ENCODE measurements around the gene ESPNL.

ESPNL gene

GRCh38 chr2:238168196-238169047 is 68.3 kb downstream of the ESPNL start:
- H2BK15ac ChIP-seq (ENCODE audit: low read depth, poor library complexity, severe bottlenecking): peak overlapping the region; percentile 12
- peaks cover 14% of the 10 kb centered on the region for H3K79me1 ChIP-seq (replicated peaks; ENCODE audit: low read length, poor library complexity, severe bottlenecking)
- H3K4me2 ChIP-seq (ENCODE audit: low read length, poor library complexity, severe bottlenecking): no peak overlapping the region
- peak overlapping the region; percentile 62 for H2AK5ac ChIP-seq (ENCODE audit: low read length, severe bottlenecking)
- H2AFZ ChIP-seq (ENCODE audit: low read depth, low read length): no peak overlapping the region
- H3K4me1 ChIP-seq (ENCODE audit: control insufficient read depth, insufficient read depth, low read depth, low read length): peaks cover 52% of the 10 kb centered on the region
- peak overlapping the region; percentile 74 for H3K27ac ChIP-seq (ENCODE audit: low read length, poor library complexity, severe bottlenecking)
- peak overlapping the region in 1 of 2 experiments; percentile 52 for H3K4me3 ChIP-seq (ENCODE audit: insufficient read depth in 1 of 2, low read depth in 1 of 2, low read length in 2 of 2)
- H3K18ac ChIP-seq (ENCODE audit: low read depth in 1 of 2, low read length in 2 of 2): peak overlapping the region; percentile 58 to 71
- H2BK5ac ChIP-seq (ENCODE audit: low read depth, low read length, poor library complexity, severe bottlenecking): no peak overlapping the region
- WGBS: 96% methylated on average over 11 of the region's 13 CpGs
- H4K91ac ChIP-seq (ENCODE audit: low read length): peak overlapping the region; percentile 63
- peak overlapping the region; percentile 79 for H4K8ac ChIP-seq (ENCODE audit: low read length)
- DNase-seq: no peak
- no peak overlapping the region for H3K23ac ChIP-seq (ENCODE audit: low read length in 2 of 2)
- no peak overlapping the region for H3K14ac ChIP-seq (ENCODE audit: low read length in 2 of 2)
- H3K36me3 ChIP-seq (ENCODE audit: control insufficient read depth in 1 of 2, insufficient read depth in 2 of 2, low read depth in 1 of 2, low read length in 2 of 2): peaks cover 46 to 56% of the 10 kb centered on the region in 2 experiments
- no peaks in the 10 kb centered on the region for H3K27me3 ChIP-seq (ENCODE audit: control insufficient read depth in 1 of 2, insufficient read depth in 1 of 2, low read length in 2 of 2)
- H3K4ac ChIP-seq (ENCODE audit: low read depth in 1 of 2, low read length in 2 of 2): no peak overlapping the region
- H3K9ac ChIP-seq (ENCODE audit: low read length): peak overlapping the region; percentile 89
- peak overlapping the region; percentile 67 to 73 for H2BK12ac ChIP-seq (ENCODE audit: low read length in 2 of 2)
- no peaks in the 10 kb centered on the region for H3K9me3 ChIP-seq (ENCODE audit: control insufficient read depth, low read length)
- H2BK120ac ChIP-seq (ENCODE audit: low read depth, low read length): no peak overlapping the region

GRCh38 chr2:238169048-238169707 is 69.0 kb downstream of the ESPNL start:
- no peak overlapping the region for H3K4me2 ChIP-seq (ENCODE audit: low read length, poor library complexity, severe bottlenecking)
- H3K79me1 ChIP-seq (replicated peaks; ENCODE audit: low read length, poor library complexity, severe bottlenecking): peaks cover 15% of the 10 kb centered on the region
- H2BK12ac ChIP-seq (ENCODE audit: low read length in 2 of 2): peak overlapping the region; percentile 6 to 49
- no peak overlapping the region for H3K14ac ChIP-seq (ENCODE audit: low read length in 2 of 2)
- H4K91ac ChIP-seq (ENCODE audit: low read length): peak overlapping the region; percentile 1
- peak overlapping the region; percentile 89 for H3K9ac ChIP-seq (ENCODE audit: low read length)
- H2BK120ac ChIP-seq (ENCODE audit: low read depth, low read length): no peak overlapping the region
- DNase-seq: peak; percentile 93
- WGBS: 39% methylated on average over 4 of the region's 6 CpGs
- H4K8ac ChIP-seq (ENCODE audit: low read length): peak overlapping the region; percentile 2
- peak overlapping the region in 1 of 2 experiments; percentile 66 for H3K4me3 ChIP-seq (ENCODE audit: insufficient read depth in 1 of 2, low read depth in 1 of 2, low read length in 2 of 2)
- H3K27me3 ChIP-seq (ENCODE audit: control insufficient read depth in 1 of 2, insufficient read depth in 1 of 2, low read length in 2 of 2): no peaks in the 10 kb centered on the region
- H3K23ac ChIP-seq (ENCODE audit: low read length in 2 of 2): no peak overlapping the region
- peak overlapping the region; percentile 59 for H2AK5ac ChIP-seq (ENCODE audit: low read length, severe bottlenecking)
- peak overlapping the region in 1 of 2 experiments; percentile 40 for H3K4ac ChIP-seq (ENCODE audit: low read depth in 1 of 2, low read length in 2 of 2)
- H3K4me1 ChIP-seq (ENCODE audit: control insufficient read depth, insufficient read depth, low read depth, low read length): peaks cover 45% of the 10 kb centered on the region
- no peak overlapping the region for H2BK5ac ChIP-seq (ENCODE audit: low read depth, low read length, poor library complexity, severe bottlenecking)
- H3K36me3 ChIP-seq (ENCODE audit: control insufficient read depth in 1 of 2, insufficient read depth in 2 of 2, low read depth in 1 of 2, low read length in 2 of 2): peaks cover 53 to 62% of the 10 kb centered on the region in 2 experiments
- peak overlapping the region; percentile 71 to 82 for H3K18ac ChIP-seq (ENCODE audit: low read depth in 1 of 2, low read length in 2 of 2)
- no peaks in the 10 kb centered on the region for H3K9me3 ChIP-seq (ENCODE audit: control insufficient read depth, low read length)
- peak overlapping the region; percentile 74 for H3K27ac ChIP-seq (ENCODE audit: low read length, poor library complexity, severe bottlenecking)
- no peak overlapping the region for H2AFZ ChIP-seq (ENCODE audit: low read depth, low read length)
- no peak overlapping the region for H2BK15ac ChIP-seq (ENCODE audit: low read depth, poor library complexity, severe bottlenecking)

- Histone ChIP-seq H2BK5ac (ENCODE audit: low read depth, low read length, poor library complexity, severe bottlenecking) (no peak overlapping the region), H3K4me1 (ENCODE audit: control insufficient read depth, insufficient read depth, low read depth, low read length) (peaks cover 46% of the 10 kb centered on the region), H3K23ac (ENCODE audit: low read length in 2 of 2) (no peak overlapping the region), H3K27ac (ENCODE audit: low read length, poor library complexity, severe bottlenecking) (peak overlapping the region; percentile 77), H2BK12ac (ENCODE audit: low read length in 2 of 2) (no peak overlapping the region), H3K9me3 (ENCODE audit: control insufficient read depth, low read length) (no peaks in the 10 kb centered on the region), H2BK120ac (ENCODE audit: low read depth, low read length) (peak overlapping the region; percentile 11), H4K91ac (ENCODE audit: low read length) (peak overlapping the region; percentile 93), H3K79me1 (replicated peaks; ENCODE audit: low read length, poor library complexity, severe bottlenecking) (peaks cover 20% of the 10 kb centered on the region), H2AK5ac (ENCODE audit: low read length, severe bottlenecking) (no peak overlapping the region), H2AFZ (ENCODE audit: low read depth, low read length) (no peak overlapping the region), H3K9ac (ENCODE audit: low read length) (peak overlapping the region; percentile 89), H2BK15ac (ENCODE audit: low read depth, poor library complexity, severe bottlenecking) (peak overlapping the region; percentile 12), H3K14ac (ENCODE audit: low read length in 2 of 2) (no peak overlapping the region), H3K27me3 (ENCODE audit: control insufficient read depth in 1 of 2, insufficient read depth in 1 of 2, low read length in 2 of 2) (no peaks in the 10 kb centered on the region), H3K4me2 (ENCODE audit: low read length, poor library complexity, severe bottlenecking) (no peak overlapping the region), H4K8ac (ENCODE audit: low read length) (peak overlapping the region; percentile 90), H3K36me3 (ENCODE audit: control insufficient read depth in 1 of 2, insufficient read depth in 2 of 2, low read depth in 1 of 2, low read length in 2 of 2) (peaks cover 59 to 69% of the 10 kb centered on the region in 2 experiments), H3K18ac (ENCODE audit: low read depth in 1 of 2, low read length in 2 of 2) (peak overlapping the region; percentile 7 to 87), H3K4ac (ENCODE audit: low read depth in 1 of 2, low read length in 2 of 2) (peak overlapping the region in 1 of 2 experiments; percentile 91), H3K4me3 (ENCODE audit: insufficient read depth in 1 of 2, low read depth in 1 of 2, low read length in 2 of 2) (peak overlapping the region in 1 of 2 experiments; percentile 66)
- 36% methylated on average over 5 of the region's 5 CpGs for WGBS
- DNase-seq: peak; percentile 99
Observed at GRCh38 chr2:238169708-238170251, 69.6 kb downstream of the ESPNL start.
